PFSK-1 (cell line): ENCODE measurements around the gene DAPK1.

ENCODE experiments used
- POLR2AphosphoS5 ChIP-seq: IDR thresholded peaks from 2 replicates; pipeline ENCODE4 v1.6.1; 2012; ENCODE audit warnings: low read depth, mild to moderate bottlenecking, control low read depth, low read length, moderate library complexity
- REST ChIP-seq, 2 experiments: IDR thresholded peaks; 2 replicates each; pipeline versions ENCODE4 v1.6.1 to v1.8.0; 2011 to 2012; ENCODE audit warnings: low read depth in 2 of 2, low read length in 2 of 2, control low read depth in 1 of 2, inconsistent platforms in 1 of 2, mild to moderate bottlenecking in 1 of 2, moderate library complexity in 1 of 2; ENCODE audit not compliant: insufficient read depth in 1 of 2
- TAF1 ChIP-seq: IDR thresholded peaks from 2 replicates; pipeline ENCODE4 v1.6.1; 2012; ENCODE audit warnings: low read length, control low read depth, borderline replicate concordance; ENCODE audit not compliant: insufficient read depth

GRCh38 chr9:87686520-87687090, 188.9 kb downstream of the DAPK1 start:
- no peak for TF ChIP-seq REST (IDR thresholded peaks at IDR 0.05; ENCODE audit: insufficient read depth in 1 of 2, low read depth in 2 of 2, low read length in 2 of 2)
- no peak for TF ChIP-seq POLR2AphosphoS5
- no peak for TF ChIP-seq TAF1
